ENCODE data around the gene TGM4.

DNA sequence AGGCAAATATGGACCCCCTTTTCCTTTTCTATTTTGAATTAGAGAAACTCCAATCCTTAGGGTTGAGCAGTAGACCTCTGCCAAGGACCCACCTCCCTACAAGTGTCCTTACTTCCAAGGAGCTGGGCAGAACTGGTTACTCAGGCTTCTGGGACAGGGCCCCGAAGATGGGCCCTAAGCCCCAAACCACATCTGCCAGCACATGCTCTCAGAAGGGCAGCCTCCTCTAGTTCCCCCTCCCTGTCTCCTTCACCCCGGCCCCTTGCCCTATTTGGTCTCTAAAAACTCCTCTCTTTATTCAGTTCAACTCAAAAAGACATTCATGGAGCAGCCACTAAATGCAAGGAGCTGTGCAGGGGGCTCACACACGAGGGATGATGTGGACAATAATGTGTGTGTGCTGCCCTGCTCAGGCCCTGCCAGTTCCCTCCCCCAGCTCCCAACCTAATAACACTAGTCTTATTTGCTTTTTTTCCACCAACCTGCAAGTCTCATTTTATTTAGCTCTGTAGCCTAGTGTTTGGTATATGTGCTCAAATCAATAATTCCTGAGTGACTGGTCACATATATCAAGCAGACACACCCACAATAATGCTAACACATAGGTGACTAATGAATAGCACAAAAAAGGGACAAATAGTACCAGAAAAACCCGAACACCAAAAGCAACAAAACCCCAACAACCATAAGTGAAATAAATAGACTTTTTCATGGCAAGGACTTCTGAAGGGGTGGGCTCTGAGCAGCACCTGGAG lies 89.3 kb downstream of the TGM4 start:
- TF ChIP-seq, protein P1, sequence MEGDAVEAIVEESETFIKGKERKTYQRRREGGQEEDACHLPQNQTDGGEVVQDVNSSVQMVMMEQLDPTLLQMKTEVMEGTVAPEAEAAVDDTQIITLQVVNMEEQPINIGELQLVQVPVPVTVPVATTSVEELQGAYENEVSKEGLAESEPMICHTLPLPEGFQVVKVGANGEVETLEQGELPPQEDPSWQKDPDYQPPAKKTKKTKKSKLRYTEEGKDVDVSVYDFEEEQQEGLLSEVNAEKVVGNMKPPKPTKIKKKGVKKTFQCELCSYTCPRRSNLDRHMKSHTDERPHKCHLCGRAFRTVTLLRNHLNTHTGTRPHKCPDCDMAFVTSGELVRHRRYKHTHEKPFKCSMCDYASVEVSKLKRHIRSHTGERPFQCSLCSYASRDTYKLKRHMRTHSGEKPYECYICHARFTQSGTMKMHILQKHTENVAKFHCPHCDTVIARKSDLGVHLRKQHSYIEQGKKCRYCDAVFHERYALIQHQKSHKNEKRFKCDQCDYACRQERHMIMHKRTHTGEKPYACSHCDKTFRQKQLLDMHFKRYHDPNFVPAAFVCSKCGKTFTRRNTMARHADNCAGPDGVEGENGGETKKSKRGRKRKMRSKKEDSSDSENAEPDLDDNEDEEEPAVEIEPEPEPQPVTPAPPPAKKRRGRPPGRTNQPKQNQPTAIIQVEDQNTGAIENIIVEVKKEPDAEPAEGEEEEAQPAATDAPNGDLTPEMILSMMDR (conservative IDR thresholded peaks at IDR 0.05 in 1 of 2, IDR thresholded peaks at IDR 0.05 in 1 of 2; ENCODE audit: extremely low read depth in 1 of 2, insufficient read depth in 1 of 2, low read depth in 1 of 2, low read length in 2 of 2), result no peak
- no peak for TF ChIP-seq EZH2 (IDR thresholded peaks at IDR 0.05; ENCODE audit: borderline replicate concordance, low read length)
